Panc1 (cell line): Measurements from ENCODE around the gene MAD1L1.

Experiments
- CTCF ChIP-seq: fragments of 450-650 bp; IDR thresholded peaks from 2 replicates; pipeline ENCODE4 v1.5.1; 2017; ENCODE audit warnings: mild to moderate bottlenecking
- POLR2AphosphoS5 ChIP-seq: IDR thresholded peaks from 2 replicates; pipeline ENCODE4 v1.6.1; 2012; ENCODE audit warnings: mild to moderate bottlenecking, low read depth, low read length, moderate library complexity

- TF ChIP-seq POLR2AphosphoS5, result no peak
- TF ChIP-seq CTCF, result no peak
These were observed 229.9 kb downstream of the MAD1L1 start for GRCh38 chr7:2002561-2003450.
